Spinal cord (tissue), 10 donors: ENCODE data around the gene HABP4. TPM values are rescaled to one million over a fixed set of nuclear protein-coding genes. Genes with fewer than 3 reads are reported as not detected.

Experiments used
- DNase-seq, 6 donors: peaks; one replicate each; pipeline versions ENCODE4 v3.0.0 to v3.0.0-alpha.2; 2013 to 2015; ENCODE audit warnings: low spot score in 6 of 6, low read depth in 4 of 6
- H3K27ac ChIP-seq: one replicate; pipeline ENCODE4 v1.5.1; 2013; ENCODE audit warnings: low read depth, low read length, control low read depth
- H3K27me3 ChIP-seq: one replicate; pipeline ENCODE4 v1.6.1; 2013; ENCODE audit warnings: low read length; ENCODE audit not compliant: control insufficient read depth, insufficient read depth
- H3K36me3 ChIP-seq: one replicate; pipeline ENCODE4 v1.6.1; 2013; ENCODE audit warnings: low read length; ENCODE audit not compliant: control insufficient read depth, insufficient read depth
- H3K4me1 ChIP-seq: one replicate; pipeline ENCODE4 v1.6.1; 2013; ENCODE audit warnings: low read length; ENCODE audit not compliant: control insufficient read depth, insufficient read depth
- H3K4me3 ChIP-seq: one replicate; pipeline ENCODE4 v1.5.1; 2013; ENCODE audit warnings: low read depth, low read length, control low read depth
- H3K9me3 ChIP-seq: one replicate; pipeline ENCODE4 v1.6.1; 2013; ENCODE audit warnings: low read length; ENCODE audit not compliant: control insufficient read depth, insufficient read depth
- WGBS: methylation state at CpG from one replicate; pipeline ENCODE4 v1.1.5; 2013; ENCODE audit warnings: missing lambda C conversion rate; ENCODE audit not compliant: insufficient coverage; 5-methylcytosine and 5-hydroxymethylcytosine counted together
- polyA plus RNA-seq, 2 donors: library from polyadenylated mRNA; unstranded; fragments of 120-200 nt; gene quantifications; one replicate each; pipeline ENCODE4 v1.2.1, GENCODE V29; 2013; ENCODE audit not compliant: insufficient read length in 2 of 2
- total RNA-seq, 2 donors: library from RNA; depleted of rRNA in 1 of 2; stranded (reverse); fragments of 120-200 nt in 1 of 2; fragments of >200 nt in 1 of 2; gene quantifications; one replicate each; pipeline versions ENCODE4 v1.2.3 to v1.2.4, GENCODE V29; 2013 to 2014
- donor health status: healthy.

HABP4 gene
- total and polyA plus RNA-seq, 4 donors = 16.8 to 38.9 (median 27.9) TPM

DNA sequence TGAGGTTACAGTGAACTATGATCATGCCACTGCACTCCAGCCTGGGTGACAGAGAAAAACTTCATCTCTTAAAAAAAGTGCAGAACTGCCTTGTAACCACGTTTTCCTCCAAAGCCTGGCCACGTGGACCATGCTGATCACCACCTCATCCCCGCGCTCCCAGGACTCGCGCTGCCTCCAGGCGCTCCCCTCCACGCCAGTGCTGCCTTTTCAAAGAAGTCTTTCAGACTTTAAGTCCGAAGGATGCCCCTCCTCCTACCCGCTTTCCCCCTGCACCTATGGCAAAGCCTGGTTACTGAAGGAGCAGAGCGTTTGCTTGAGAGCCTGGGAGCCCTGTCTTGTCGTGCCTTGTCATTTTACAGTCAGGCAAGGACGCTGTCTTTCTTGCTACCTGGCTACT is 43.8 kb downstream of the HABP4 start:
- peaks cover 69% of the 10 kb centered on the region for H3K36me3 ChIP-seq
- H3K27ac ChIP-seq = no peak overlapping the region
- WGBS = 64% methylated on average over 10 of the region's 13 CpGs

DNA sequence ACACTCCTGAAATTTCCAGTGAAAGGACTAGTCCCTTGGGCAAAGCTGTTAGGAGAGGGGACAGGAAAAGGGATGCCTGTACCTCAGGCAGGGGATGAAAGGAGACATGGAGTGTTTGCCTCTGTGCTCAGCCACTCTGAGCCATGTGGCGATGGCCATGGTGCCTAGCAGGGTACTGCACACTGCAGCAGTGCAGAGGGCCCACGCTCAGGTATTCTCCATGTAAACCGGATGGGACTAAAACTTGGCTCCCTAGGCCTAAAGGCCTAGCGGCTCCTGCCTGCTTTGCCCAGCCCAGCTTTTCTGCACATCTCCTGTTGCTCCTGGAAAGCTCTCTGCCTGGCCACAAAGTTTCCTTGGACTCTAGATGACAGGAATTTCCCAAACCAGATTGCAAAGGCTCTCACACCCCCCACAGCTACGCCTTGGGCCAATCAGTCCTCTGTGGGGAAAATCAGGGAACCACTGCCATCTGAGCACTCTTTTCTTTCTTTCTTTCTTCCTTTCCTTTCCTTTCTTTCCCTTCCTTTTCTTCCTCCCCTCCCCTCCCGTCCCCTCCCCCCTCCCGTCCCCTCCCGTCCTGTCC is 44.3 kb downstream of the HABP4 start:
- Histone ChIP-seq H3K9me3 (no peaks in the 10 kb centered on the region), H3K27me3 (no peaks in the 10 kb centered on the region), H3K36me3 (peaks cover 69% of the 10 kb centered on the region), H3K4me1 (peaks cover 10% of the 10 kb centered on the region), H3K27ac (no peak overlapping the region), H3K4me3 (no peak overlapping the region)
- 94% methylated on average over 4 of the region's 8 CpGs for WGBS
- no peak for DNase-seq

More for the DNA sequence above, 43.8 kb downstream of the HABP4 start:
- Histone ChIP-seq H3K27me3 (no peaks in the 10 kb centered on the region), H3K4me1 (peaks cover 10% of the 10 kb centered on the region), H3K4me3 (no peak overlapping the region), H3K9me3 (no peaks in the 10 kb centered on the region)
- DNase-seq = no peak

DNA sequence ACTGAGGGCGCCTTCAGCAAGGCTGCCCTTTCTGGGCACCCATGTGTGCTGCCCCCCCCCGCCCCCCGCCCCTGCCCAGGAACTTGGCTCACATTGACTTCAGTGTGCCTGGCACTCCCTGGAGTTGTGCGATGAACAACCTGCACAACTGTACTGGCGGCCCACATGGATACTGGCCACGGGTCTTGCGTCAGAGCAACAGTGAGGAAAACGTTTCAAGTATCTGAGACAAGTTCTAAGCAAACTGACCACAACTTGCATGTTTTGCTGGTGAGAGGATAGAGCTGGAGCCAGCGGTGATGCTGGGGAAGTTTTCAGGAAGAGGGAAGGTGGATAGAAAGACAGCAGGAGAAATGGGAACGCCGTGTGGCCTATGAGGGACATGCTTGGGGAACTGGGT is 45.4 kb downstream of the HABP4 start:
- Histone ChIP-seq H3K4me3 (no peak overlapping the region), H3K27me3 (no peaks in the 10 kb centered on the region), H3K9me3 (no peaks in the 10 kb centered on the region), H3K36me3 (peaks cover 66% of the 10 kb centered on the region), H3K27ac (no peak overlapping the region), H3K4me1 (peaks cover 10% of the 10 kb centered on the region)
- 96% methylated on average over 10 of the region's 11 CpGs for WGBS
- no peak for DNase-seq

DNA sequence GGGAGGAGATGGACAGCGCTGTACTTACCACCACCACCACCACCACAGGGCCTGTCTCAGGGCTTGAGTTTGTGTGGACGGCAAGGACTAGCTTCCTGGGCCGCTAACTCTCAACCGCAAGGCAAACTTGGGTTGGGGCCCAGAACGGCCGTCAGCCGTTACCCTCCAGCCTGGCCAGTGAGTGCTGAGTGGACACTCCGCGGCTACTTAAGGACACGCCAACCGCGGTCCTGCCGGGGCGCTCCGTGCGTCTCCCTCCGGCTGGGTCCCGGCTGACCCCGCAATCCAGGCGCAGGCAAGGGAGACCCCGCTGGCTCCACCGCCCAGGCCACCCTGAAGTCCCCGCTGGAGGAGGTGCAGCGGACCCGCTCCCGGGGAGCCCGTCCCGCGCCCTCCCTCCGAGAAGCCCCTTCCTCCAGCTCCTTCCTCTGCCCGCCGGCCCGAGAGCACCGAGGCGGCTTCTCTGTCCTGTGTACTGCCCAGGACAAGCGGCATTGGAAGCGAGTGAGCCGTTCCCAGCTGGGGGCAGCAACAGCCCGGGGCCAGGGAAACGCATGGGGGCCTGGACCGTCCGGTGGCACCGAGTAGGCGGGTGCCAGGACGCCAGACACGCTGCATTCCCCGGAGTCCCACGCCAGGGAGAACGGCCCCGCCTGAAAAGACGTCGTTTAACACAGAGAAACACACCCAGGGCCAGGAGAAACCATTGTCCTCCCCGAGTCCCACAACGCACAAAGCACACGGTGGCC is 46.6 kb downstream of the HABP4 start:
- WGBS = 94% methylated on average over 51 of the region's 55 CpGs
- Histone ChIP-seq H3K27ac (no peak overlapping the region), H3K36me3 (peaks cover 62% of the 10 kb centered on the region), H3K27me3 (no peaks in the 10 kb centered on the region), H3K9me3 (no peaks in the 10 kb centered on the region), H3K4me1 (peaks cover 14% of the 10 kb centered on the region), H3K4me3 (no peak overlapping the region)
- DNase-seq = no peak

DNA sequence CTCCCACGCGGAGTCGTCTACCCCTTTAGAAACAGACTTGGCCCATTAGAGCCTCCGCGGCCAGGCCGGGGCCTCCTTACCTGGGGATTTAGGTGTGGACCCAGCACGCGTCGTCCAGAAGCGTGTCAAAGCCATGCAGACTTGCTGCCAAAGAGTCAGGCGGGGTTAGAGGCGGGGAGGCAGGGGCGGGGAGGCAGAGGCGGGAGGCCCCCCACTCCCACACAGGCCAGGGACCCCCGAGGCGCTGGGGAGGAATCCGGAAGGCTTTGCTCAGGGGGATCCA is 47.1 kb downstream of the HABP4 start:
- no peaks in the 10 kb centered on the region for H3K9me3 ChIP-seq
- H3K27me3 ChIP-seq = no peaks in the 10 kb centered on the region
- peaks cover 16% of the 10 kb centered on the region for H3K4me1 ChIP-seq
- H3K4me3 ChIP-seq = no peak overlapping the region
- H3K36me3 ChIP-seq = peaks cover 57% of the 10 kb centered on the region
- no peak overlapping the region for H3K27ac ChIP-seq
- WGBS = 96% methylated on average over 13 of the region's 17 CpGs
- no peak for DNase-seq

DNA sequence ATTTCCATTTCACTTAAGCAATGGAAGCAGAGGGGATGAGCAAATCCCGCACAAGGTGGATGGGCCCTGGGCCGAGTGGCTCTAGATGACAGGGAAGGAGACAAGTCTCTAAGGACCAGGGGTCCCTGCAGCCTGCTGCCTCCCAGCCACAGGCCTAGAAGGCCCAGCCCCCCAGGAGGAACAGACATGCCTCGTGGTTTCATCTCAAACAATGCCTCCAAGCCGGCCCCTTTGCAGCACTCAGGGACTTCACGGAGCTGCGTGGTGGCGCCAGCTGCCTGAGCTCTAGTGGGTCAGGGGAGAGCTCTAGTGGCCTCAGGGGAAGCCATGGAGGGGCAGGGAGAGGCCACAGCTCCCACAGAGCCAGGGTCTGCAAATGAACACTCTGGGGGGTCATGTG is 48.8 kb downstream of the HABP4 start:
- DNase-seq = no peak
- H3K36me3 ChIP-seq = peaks cover 43% of the 10 kb centered on the region
- H3K27ac ChIP-seq = no peak overlapping the region
- H3K4me3 ChIP-seq = no peak overlapping the region
- no peaks in the 10 kb centered on the region for H3K9me3 ChIP-seq
- peaks cover 15% of the 10 kb centered on the region for H3K4me1 ChIP-seq
- H3K27me3 ChIP-seq = no peaks in the 10 kb centered on the region
- WGBS = 78% methylated on average over 6 of the region's 7 CpGs

DNA sequence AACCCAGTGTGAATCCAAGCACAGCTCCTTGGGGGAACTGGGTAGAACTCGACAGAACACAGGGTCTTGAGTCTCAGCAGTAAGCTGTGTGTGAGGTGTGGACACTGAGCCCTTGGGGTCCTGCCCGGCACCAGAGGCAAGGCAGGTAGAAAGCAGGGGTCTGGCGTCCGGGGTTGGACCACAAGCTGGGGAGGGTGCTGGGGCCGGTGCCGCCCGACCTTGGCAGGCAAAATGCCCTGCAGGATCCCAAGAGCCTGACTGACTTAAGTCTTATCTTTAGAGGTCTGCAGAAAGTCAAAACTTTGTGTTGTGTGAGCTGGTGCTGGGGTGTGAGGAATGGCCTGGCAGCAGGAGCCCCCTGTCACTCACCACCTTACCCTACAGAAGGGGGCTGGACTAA is 49.3 kb downstream of the HABP4 start:
- 96% methylated on average over 7 of the region's 7 CpGs for WGBS
- no peak for DNase-seq
- peaks cover 18% of the 10 kb centered on the region for H3K4me1 ChIP-seq
- peaks cover 44% of the 10 kb centered on the region for H3K36me3 ChIP-seq
- no peaks in the 10 kb centered on the region for H3K9me3 ChIP-seq
- no peak overlapping the region for H3K4me3 ChIP-seq
- no peaks in the 10 kb centered on the region for H3K27me3 ChIP-seq
- no peak overlapping the region for H3K27ac ChIP-seq

DNA sequence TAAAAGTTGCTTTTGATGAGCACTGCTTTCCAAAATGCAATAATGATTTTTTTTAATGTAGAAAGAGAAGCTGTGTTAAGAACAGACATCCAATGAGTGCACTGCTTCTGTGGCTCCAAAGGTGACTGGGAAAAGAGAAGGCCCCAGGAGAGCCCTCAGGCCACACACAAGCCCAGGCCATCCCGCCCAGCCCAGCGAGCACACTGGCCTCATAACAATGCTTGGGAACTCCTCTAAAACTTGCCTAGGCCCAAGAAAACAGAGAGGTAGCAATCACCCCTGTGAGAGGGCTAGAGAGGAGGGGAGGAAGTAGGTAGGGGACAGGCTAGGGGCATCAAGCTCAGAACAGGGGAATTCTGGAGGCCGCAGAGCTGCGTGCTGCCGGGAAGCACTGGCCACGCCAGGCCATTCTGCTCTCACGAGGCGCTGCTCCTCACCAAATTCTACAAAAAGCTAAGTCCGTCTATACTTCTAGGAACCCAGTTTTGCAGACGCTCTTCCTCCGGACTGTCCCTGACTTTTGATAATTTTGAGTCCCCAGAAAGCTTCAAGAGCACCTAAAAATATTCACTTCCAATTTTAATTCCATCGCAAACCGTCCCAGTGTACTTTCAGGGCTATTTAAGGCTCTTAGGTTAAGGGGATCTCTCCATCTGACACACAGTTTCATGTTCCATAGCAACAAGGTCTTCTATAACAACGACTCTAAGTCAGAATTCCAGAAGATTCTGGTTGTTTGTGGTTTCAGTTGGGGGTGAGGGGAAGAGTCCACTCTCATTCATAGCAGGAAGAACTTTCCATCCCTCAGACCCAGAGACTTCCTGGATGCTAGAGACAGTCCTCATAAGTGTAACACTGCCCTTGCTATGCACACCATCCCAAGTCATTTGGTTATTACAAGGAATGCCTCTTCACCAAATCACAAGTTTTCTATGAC is 51.0 kb downstream of the HABP4 start:
- WGBS = 95% methylated on average over 8 of the region's 14 CpGs
- Histone ChIP-seq H3K27ac (peak overlapping the region; percentile 70), H3K27me3 (no peaks in the 10 kb centered on the region), H3K36me3 (peaks cover 36% of the 10 kb centered on the region), H3K4me1 (peaks cover 26% of the 10 kb centered on the region), H3K9me3 (peaks cover 2% of the 10 kb centered on the region), H3K4me3 (no peak overlapping the region)
- no peak for DNase-seq

DNA sequence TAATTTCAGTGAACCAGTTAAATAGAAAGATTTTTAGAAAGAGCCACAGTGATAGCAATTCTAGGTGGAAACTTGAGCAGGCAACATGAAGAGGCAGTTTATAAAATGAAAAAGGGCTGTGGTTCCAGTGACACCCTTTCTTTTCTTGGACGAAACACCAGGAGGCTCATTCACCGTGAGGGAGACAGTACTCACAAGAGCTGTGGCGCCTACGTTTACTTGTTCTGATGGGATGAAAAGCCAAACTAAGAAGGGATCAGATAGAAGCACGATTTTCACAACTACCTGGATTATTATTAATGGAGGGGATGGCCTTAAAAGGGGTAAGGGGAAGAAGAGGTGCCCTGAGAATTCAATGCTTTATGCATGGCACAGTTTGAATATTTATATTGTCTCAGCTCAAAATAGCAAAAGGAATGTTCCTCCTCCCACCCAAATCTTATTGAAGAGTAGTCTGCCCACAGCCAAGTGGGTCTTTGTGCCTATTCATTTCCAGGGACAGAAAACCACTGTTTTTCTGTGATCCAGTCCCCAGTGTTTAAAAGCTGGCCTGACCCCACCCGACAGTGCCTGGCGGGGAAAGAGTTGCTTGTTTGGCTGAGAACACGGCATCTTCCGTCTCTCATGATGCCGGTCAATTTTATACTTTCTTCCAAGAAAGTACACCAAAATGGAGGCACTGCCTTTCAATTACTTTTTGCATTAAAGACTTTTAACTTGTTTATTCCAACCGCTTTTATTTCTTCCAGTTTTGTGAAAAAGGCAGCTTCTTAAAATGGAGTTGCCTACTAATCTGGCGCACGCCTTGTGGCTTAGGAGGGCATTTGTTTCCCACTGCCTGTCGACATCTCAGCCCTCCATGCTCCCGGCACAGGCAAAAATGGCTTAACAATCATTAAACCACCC is 51.9 kb downstream of the HABP4 start:
- peak overlapping the region; percentile 70 for H3K27ac ChIP-seq
- peak in 2 of 6 donors; percentile 17 to 59 for DNase-seq
- H3K4me3 ChIP-seq = no peak overlapping the region
- H3K4me1 ChIP-seq = peaks cover 26% of the 10 kb centered on the region
- no peaks in the 10 kb centered on the region for H3K27me3 ChIP-seq
- peaks cover 2% of the 10 kb centered on the region for H3K9me3 ChIP-seq
- peaks cover 29% of the 10 kb centered on the region for H3K36me3 ChIP-seq
- whole genome bisulfite sequencing = 68% methylated on average over 11 of the region's 15 CpGs
